LNCAP (cell line): ENCODE measurements around the gene SLC18A3.

Source experiments
- CTCF ChIP-seq: fragments of 450-650 bp; IDR thresholded peaks from 2 replicates; pipeline ENCODE4 v1.5.1; 2017; ENCODE audit warnings: mild to moderate bottlenecking

The SLC18A3 gene

GRCh38 chr10:49572594-49573114 is 37.5 kb upstream of the SLC18A3 start:
- TF ChIP-seq CTCF = no peak

GRCh38 chr10:49575489-49576072 is 34.5 kb upstream of the SLC18A3 start:
- no peak for TF ChIP-seq CTCF

GRCh38 chr10:49577182-49577925 is 32.8 kb upstream of the SLC18A3 start:
- TF ChIP-seq CTCF = no peak

GRCh38 chr10:49578392-49578791 is 31.7 kb upstream of the SLC18A3 start:
- no peak for TF ChIP-seq CTCF

- TF ChIP-seq CTCF = no peak
Observed at GRCh38 chr10:49579621-49580020, 30.5 kb upstream of the SLC18A3 start.

GRCh38 chr10:49585387-49585786 is 24.7 kb upstream of the SLC18A3 start:
- TF ChIP-seq CTCF = no peak

- no peak for TF ChIP-seq CTCF
Observed at GRCh38 chr10:49587981-49588380, 22.1 kb upstream of the SLC18A3 start.
